Fibroblast of the aortic adventitia (primary cell): ENCODE measurements around the gene PEX14. TPM values are rescaled to one million over a fixed set of nuclear protein-coding genes. Genes with fewer than 3 reads are reported as not detected.

Experiments
- DNase-seq: peaks from one replicate; pipeline ENCODE4 v3.0.0-alpha.2; 2010; ENCODE audit warnings: low read depth
- H3K4me3 ChIP-seq: 2 replicates; pipeline ENCODE4 v1.5.1; 2011; ENCODE audit warnings: low read depth, mild to moderate bottlenecking, control low read depth, low read length, moderate library complexity
- CTCF ChIP-seq: IDR thresholded peaks from 2 replicates; pipeline ENCODE4 v1.5.1; 2011; ENCODE audit warnings: mild to moderate bottlenecking, low read length, control low read depth, inconsistent platforms; ENCODE audit not compliant: insufficient read depth
- total RNA-seq: library from RNA; depleted of rRNA; stranded (reverse); fragments of >200 nt; gene quantifications from 2 replicates; pipeline ENCODE4 v1.2.3, GENCODE V29; 2012; ENCODE audit warnings: low replicate concordance

Gene PEX14
- total RNA-seq, 1 donor, result 12.2 TPM

- DNase-seq, result no peak
- no peak overlapping the region for H3K4me3 ChIP-seq
- TF ChIP-seq CTCF, result no peak
Observed at GRCh38 chr1:10432910-10433700, 41.6 kb upstream of the PEX14 start.

GRCh38 chr1:10433790-10434189 is 41.0 kb upstream of the PEX14 start:
- DNase-seq, result no peak
- TF ChIP-seq CTCF, result no peak
- no peak overlapping the region for H3K4me3 ChIP-seq

- TF ChIP-seq CTCF, result no peak
- DNase-seq, result no peak
- H3K4me3 ChIP-seq, result no peak overlapping the region
Observed at GRCh38 chr1:10434590-10434989, 40.2 kb upstream of the PEX14 start.

GRCh38 chr1:10437052-10437451 is 37.7 kb upstream of the PEX14 start:
- no peak for TF ChIP-seq CTCF

GRCh38 chr1:10438677-10439163 is 36.0 kb upstream of the PEX14 start:
- TF ChIP-seq CTCF, result no peak
- DNase-seq, result no peak
- H3K4me3 ChIP-seq, result no peak overlapping the region

More at GRCh38 chr1:10437052-10437451, 37.7 kb upstream of the PEX14 start:
- DNase-seq, result no peak
- H3K4me3 ChIP-seq, result no peak overlapping the region

GRCh38 chr1:10440305-10440704 is 34.4 kb upstream of the PEX14 start:
- DNase-seq, result no peak
- no peak overlapping the region for H3K4me3 ChIP-seq
- TF ChIP-seq CTCF, result no peak

GRCh38 chr1:10440794-10441193 is 34.0 kb upstream of the PEX14 start:
- H3K4me3 ChIP-seq, result no peak overlapping the region
- TF ChIP-seq CTCF, result no peak
- DNase-seq, result no peak
